ENCODE measurements around the gene UBE3A.

GRCh38 chr15:25426896-25427610 is 11.8 kb downstream of the UBE3A start:
- TF ChIP-seq CTCF (IDR thresholded peaks at IDR 0.05) (no peak), POLR2A (IDR thresholded peaks at IDR 0.05) (no peak)
